Activated naive CD4-positive, alpha-beta T cell (primary cell): Measurements from ENCODE around the gene ZBTB33.

Experiments
- DNase-seq, 4 experiments: peaks; one replicate each; lab custom pipeline; 2025; lab: John Stamatoyannopoulos, UW

The ZBTB33 gene

DNA sequence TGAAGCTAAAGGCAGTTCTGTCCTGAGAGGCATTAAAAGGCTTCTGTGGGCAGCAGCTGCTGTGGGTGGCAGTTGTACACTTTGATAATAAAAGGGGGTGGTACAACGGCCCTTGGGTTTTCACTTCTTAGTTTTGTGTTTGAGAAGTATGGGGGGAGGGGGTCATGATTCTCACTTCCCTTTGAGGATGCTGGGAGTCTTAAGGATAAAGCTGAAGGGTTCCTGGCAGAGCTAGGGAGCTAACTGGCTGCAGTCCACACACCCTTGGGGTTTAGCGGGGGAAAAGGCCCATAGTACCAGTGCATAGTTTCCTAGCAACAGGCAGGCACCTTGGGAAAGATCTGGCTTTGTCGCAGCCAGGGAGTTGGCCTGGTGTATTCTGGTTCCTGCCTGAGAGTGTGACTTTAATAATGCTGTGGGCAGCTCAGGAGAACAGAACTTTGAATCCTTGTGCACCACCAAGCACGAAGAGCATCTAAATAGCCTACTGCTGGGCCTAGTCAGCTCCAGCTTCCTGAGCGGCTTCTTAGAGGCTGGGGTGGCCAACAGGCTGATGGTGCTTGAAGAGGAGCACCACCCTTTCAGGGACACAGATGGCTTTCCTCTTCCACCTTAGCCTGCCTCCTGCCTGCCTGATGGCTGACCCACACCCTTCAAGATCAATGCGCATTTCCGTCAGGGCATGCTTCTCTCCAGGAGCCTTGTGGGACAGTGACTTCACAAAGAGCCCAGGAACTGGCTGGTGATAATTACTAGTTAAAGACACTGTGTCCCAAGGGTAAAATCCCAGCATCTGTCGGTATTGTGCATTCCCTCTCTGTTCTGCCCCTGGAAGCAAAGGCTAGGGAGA lies 12.5 kb downstream of the ZBTB33 start:
- no peak for DNase-seq

DNA sequence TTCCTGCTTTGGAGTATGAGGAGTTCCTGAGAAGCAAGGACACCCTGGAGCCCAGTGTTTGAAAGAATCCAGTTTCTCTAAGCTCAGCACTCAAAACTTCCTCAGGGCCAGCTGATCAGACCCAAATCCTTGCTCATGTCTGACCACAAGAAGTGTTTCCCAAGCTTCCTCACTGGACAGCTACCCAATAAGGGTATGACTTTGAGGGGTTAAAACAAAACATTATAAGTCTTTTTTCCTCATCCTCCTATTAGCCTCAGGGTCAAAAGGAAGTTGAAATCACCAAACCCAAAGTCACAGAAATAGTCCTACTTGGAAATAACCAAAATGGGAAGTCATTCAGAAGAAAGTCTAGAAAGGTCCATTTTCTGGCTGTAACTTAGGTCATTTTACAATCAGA lies 13.7 kb downstream of the ZBTB33 start:
- no peak for DNase-seq

DNA sequence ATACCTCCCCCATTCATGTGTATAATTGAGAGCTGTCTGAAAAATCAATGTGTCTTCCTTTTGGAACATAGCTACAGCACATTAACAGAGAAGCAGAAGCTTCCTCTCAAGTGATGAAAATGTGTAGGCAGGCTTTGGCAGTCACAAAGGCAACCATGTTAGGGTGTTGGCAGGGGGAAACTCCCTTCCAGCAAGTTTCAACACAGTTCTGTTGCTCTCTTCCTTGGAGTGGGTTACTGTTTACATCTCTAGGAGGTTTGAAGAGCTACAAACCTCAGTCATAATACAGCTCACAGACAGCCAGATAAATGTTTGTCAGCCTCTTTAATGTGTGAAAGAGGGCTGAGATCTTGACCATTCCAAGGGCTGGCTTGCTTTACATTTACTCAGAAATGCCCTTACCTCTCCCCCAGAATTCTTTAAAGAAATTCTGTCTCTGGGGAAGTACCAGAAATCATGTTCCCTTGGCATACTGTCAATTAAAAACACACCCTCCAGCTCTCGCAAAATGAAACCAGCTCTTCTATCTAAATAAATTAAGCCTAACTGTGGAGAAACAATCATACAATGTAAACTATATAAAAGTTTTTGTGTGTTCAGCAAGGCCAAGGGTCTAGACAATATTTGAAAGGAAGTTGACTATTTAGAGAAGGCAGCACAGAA lies 18.9 kb downstream of the ZBTB33 start:
- no peak for DNase-seq

DNA sequence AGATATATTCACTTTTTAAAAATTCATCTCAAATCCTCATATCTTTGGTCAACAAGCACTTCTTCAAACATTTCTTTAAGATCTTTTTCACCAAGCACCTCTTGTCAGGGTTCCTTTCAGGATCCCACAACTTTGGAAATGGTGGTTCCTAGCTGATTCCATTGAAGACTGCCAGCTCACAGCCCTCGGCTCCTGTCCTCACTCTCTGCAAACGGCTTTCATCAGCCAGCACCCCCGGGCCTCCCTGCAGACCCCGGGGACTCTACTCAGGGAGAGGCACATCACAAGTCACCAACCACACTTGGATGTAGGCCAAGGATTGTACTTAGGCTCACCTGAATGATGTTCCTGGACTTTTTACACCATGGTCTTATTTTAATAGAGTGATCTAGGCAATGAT lies 20.0 kb downstream of the ZBTB33 start:
- DNase-seq: no peak

DNA sequence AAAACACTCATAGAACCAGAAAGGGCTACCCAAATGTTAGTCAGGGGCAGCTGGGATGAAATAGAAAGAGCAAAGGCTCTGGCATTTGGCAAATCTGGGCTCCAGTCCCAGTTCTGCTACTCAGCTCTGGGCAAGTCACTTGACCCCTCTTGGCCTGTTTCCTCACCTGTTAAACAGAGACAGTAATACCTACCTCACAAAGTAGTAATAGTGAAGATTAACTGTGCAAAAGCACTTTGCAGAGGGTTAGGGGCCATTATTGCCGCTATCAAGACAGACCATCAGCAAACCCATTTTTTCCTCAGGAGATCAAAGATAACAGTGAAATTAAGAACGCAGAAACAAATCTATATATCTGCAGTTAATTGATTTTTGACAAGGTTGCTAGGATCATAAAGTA lies 20.6 kb downstream of the ZBTB33 start:
- DNase-seq: no peak

DNA sequence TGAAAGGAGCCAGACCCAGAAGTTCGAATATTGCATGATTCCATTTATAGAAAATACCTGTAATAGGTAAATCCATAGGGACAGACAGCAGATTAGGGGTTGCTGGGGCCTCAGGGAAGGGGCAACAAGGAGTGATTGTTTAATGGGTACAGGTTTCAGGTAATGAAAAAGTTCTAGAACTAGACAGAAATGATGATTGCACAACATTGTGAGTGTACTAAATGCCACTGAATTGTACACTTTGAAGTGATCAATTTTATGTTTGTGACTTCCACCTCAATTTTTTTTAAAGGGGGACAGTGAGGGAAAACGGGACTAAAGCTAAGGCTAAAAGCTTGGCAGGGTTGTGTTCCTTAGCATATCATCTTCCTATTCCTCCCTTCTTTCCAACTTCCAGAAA lies 23.5 kb downstream of the ZBTB33 start:
- no peak for DNase-seq

DNA sequence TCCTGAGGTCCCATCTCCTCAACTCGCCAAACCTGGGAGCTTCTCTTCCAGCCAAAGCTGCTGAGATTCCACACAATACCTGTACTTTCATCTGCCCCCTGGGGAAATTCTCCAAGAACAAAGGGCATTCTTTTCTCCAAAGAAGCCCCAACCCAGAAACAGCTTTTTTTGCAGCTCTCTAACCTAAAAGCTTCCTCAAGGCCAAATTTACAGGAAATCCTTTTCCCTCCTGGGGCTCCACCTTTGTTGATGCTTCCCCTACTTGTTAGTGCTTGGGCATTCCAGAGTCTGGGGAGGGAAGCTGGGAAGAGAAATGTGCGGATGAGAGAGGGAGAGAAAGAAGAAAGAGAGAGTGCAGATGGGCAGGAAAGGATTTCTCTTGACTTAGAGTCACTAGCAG lies 24.3 kb downstream of the ZBTB33 start:
- DNase-seq: no peak

DNA sequence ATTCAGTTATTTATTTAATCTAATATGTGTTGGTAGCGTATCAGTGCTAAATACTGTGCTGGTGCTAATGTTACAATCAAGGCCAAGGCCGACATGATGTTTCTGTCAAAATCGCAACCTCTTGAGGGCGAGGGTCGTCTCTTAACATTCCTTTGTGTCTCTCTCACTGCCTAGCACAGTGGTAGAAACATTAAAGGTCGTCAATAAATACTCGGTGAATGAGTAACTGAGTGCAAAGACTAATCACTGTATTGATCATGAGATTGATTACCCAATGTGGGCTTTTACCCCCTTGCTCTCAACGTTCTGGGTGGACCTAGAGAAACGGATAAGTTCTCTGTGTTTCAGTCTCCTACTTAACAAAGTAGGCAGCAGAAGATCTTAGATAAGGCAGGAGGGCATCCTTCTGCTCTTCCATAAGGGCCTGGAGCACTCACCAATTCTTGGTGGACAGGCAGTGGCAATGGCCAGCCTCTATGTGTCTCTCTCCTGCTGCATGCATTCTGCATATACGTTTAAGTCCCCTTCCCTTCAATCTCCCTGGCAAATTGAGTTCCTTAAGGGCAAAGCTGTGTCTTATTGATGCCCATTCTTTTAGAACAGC lies 30.5 kb downstream of the ZBTB33 start:
- DNase-seq: no peak

DNA sequence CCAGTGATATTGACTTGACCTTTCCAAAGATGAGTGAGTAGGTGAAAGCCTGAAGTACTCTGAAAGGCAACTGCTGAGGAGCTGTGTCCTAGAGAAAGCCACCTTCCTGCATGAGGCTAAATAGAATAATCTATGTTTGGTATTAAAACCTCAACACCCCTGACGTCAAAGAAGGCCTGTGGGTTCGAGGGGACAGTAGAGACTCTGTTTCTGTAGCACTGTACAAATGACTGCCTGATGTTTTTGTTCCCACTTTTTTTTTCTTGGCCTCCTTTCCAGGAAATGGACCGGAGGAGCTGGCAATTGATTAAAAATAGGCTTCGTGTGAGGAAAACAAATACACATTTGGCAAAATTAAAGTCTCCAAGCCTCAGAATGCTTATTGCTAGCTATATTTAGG lies 31.1 kb downstream of the ZBTB33 start:
- no peak for DNase-seq

DNA sequence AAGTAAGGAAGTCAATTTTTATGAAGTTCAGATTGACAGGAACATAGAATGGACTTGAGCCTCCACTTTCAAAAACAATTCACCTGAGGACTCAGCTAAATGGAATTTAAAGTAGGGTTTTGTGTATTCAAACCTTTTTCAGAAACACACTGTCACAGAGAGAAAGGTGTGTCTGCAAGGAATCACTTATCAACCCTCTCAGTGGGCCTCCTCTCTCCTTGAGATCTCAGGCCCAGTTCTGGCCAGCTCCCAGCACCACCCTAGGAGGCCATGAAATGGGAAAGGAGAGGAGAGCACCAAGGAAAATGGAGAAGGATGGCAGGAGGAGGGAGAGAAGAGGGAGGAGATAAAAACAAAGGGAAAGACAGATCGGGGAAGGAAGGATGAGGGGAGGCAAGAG lies 32.1 kb downstream of the ZBTB33 start:
- no peak for DNase-seq

DNA sequence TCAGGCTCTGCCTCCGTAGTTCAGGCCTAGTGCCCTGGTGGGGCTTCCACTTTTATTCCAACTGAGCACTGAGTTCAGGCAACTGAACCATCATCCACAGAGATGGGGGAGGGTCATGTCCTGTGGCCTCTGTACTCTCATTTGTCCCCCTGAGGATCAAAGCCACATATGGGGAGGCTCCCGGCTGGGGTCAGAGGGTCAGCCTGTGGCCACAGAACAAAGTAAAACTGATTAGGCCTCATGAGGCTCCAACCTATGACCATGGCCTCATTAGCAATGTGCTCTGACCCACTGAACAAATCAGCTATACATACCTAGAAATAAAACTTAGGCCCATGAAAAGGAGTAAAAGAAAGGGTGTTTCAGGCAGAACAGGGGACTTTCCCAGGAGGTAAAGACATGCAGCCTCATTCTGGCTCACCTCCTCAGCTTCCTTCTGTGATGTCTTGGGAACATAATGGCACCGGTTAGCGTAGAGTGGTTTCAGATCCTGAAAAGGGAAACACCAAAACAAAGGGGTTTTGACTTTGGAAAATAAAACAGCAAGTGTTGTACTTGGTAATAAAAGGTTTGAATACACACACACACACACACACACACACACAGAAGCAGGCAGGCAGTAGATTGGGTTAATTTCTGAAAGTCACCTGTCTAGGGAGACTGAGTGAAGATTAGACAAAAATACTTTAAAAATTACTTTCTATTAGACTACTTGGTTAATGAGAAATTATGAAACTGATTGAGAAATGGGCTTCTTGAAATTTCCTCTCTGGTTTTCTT lies 36.3 kb downstream of the ZBTB33 start:
- DNase-seq: no peak

DNA sequence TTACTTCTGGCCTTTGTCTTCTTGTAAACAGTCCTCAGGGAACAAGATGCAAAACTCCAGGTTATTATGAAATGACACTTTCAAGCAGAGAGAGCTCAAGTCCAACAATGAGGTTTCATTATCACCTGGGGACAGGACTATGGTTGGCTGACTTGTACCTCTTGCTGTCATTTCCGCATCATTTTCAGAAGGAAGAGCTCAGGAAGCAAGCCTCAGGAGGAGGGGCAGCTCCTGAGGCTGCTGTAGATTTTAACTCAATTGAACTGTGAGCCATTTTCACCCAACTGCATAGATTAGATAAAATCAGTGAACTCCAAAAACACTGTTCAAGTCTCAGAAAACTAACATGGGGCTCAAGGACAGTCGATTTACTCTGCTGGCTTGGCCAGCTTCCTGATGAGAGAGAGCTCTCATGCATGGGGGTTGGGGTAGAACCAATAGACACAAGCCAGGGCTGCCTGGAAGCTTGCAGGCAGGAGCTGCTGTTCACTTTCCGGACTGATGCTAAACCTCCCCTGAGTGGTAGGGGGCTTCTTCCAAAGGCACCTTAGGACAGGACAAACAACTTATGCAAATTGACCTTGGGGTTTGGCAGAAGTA lies 37.0 kb downstream of the ZBTB33 start:
- DNase-seq: no peak

DNA sequence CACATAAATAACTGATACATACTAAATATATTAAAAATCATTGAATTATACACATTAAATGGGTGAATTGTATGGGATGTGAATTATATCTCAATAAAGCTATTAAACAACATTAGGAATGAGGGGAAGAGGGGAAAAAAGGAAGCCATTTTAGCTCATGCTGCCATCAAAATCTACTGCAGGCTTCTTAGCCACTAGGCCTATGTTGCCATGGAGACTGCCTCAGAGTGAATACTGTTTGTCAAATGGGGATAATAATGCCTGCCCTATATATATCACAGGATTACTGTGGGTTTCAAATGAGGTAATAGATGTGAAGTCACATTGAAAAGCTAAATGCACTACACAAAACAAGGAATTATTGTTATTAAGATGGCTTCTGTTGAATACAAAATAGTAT lies 39.5 kb downstream of the ZBTB33 start:
- DNase-seq: no peak

DNA sequence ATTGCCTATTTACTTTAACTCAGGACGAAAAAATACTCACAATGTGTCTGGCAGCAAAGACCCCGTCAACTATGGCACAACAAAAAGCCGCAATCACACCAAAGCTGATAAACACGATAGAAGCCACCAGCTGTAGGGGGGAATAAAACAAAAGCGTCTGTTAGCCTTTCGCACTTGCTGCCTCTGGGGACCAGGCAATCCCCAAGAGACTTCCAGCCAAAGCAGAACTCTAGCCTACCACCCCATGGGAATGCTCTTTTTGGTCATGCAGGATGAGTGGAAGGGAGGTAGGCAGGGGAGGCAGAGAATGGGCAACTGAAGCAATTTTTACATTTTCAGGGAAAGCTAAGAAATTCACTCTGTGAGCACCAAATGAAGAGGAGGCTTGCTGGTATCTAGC lies 40.6 kb downstream of the ZBTB33 start:
- no peak for DNase-seq

DNA sequence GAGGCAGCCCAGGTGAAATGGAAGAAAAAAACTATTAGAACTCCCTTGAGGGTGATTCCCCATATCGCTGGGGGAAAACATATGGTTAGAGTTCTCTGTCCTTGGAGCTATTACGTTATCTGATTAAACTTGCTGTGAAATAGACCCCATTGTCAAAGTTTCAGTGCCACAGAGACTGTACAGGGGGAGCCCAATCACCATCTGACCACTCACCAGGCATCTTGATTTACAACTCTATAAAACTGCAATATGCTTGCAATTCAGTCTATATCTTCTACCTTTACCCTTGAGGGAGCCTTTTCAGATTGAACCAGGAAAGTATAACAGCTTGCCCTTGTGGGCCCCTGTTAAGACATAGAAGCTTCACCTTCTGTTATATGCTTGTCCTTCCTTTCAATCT lies 42.4 kb downstream of the ZBTB33 start:
- no peak for DNase-seq

DNA sequence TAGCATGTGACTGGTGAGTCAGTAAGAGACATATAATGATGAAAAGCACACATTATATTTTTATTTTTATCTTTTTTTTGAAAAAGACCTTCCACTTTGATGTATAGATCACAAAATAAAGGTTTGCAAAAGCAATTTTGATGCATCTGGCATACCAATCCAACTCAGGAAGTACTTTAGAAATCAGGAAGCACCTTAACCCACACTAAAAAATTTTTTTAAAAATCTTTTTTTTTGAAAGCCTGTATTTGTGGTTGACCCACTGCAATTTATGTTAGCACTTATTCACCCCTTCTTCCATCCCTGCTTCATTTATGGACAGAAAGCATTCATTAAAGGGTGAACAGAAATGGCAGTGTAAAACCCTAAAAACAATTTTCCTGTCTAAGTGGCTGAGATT lies 44.0 kb downstream of the ZBTB33 start:
- no peak for DNase-seq

DNA sequence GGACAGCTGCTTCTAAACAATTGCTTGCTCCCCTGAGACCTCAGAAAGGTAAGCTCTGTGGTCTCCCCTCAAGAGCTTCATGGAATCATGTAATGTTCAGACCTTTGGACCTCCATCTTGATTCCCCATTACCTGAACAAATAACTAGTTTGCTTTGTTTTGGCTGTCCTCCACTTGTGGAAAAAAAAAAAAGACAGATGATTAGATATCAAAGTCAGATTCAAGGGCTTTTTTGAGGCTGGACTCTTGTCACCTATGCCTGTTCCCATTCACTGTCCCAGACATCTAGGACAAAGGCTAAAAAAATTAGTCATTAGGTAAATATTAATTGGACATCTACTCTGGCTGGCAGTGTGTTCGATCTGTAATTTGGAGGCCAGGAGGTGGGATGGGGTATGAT lies 47.3 kb downstream of the ZBTB33 start:
- DNase-seq: no peak

DNA sequence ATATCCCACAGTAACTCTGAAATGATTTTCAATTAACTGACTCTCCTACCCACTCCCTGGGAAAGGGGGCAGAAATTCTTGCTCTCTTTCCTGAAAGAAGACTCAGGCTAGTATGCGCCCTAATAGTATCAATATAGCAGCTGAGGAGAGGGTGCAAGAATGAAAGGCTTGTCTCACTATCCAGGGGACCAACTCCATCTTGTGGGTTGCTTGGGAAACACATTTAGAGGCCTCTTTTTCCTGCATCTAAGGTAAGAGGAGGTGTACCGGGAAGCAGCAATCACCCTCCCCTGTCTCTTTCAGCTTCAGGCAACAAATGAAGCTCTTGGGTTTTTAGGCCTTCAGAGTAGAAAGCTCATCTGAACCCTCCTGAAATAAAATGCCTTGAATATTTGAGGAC lies 49.3 kb downstream of the ZBTB33 start:
- no peak for DNase-seq

DNA sequence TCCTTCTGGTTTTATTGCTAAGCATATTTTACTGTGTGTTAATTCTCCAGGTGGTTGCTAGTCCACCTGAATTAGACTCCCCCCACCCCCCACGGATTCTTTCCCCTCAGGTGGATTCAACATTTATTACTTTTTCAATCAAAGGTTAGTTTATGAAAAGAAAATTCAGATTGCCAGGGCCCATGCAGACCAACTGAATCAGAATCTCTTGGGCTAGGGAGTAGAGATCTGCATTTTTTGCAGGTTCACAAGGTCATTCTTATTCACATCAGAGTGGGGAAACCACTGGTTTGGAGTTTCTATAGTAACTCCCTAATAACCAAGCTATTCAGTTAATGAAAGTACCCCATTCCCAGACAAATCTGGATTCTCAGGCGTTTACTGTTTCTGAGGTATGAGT lies 50.9 kb downstream of the ZBTB33 start:
- no peak for DNase-seq

DNA sequence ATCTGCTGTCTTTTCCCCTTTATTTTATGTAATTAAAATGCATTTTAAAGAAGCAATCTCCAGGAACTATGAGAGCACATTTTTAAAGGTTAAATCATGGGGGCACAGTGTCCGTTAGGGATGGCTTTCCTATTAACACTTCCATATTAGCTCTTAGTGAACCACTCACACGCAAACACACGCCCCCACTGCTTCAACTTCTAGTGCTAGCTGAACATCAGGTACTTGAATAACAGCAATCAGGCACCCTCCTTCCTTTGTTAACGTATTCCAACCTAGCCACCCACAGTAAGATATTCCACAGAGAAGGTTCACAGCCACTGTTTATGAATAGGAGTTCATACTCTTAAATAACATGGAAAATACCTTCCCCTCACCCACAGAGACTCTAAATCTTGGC lies 51.3 kb downstream of the ZBTB33 start:
- DNase-seq: no peak

DNA sequence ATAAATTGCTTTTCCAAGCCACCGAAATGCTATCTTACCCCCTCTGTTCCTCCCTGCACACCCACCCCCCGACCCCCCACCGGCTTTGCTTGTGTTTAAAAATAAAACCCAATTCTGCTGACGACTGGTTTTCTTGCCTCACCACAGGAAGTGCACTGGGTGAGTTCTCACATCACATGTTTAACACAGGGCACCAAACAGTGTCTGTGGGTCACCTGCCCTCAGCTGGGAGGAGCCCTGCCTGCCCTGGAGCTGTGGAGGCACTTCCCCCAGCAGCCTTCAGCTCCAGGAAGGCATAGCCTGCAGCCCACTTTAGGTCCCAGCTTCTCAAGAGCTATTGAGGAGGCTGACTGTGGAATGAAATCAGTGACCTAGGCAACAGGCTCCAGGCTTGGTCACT lies 51.8 kb downstream of the ZBTB33 start:
- peak in 2 of 4 experiments; percentile 1 to 4 for DNase-seq

DNA sequence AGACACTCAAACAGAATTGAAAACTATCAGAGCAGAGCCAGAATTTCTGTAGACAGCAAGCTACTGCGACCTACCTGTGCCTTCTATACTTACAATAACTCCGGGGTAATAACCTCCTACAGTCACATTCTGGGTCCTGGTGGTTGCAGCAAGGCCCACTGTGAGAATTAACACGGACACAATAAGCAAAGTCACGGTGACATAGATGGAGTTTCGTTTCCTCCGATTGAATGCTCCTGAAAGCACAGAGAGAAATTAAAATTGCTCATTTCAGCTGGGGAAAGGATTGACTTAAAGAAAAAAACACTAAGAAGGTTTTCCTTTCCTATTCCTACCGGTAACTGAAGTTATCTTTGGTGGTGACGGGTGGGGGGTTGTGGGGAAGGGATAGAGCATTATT lies 53.6 kb downstream of the ZBTB33 start:
- no peak for DNase-seq
